ENCODE measurements around the gene STMN1. TPM values are rescaled to one million over a fixed set of nuclear protein-coding genes. Genes with fewer than 3 reads are reported as not detected.

Gene STMN1
- total and polyA plus RNA-seq, 9 of the 15 experiments (the other 6 are each of a cell fraction or from before 2014, with no cell fraction given) = 269 to 2,153 (median 595) TPM

DNA sequence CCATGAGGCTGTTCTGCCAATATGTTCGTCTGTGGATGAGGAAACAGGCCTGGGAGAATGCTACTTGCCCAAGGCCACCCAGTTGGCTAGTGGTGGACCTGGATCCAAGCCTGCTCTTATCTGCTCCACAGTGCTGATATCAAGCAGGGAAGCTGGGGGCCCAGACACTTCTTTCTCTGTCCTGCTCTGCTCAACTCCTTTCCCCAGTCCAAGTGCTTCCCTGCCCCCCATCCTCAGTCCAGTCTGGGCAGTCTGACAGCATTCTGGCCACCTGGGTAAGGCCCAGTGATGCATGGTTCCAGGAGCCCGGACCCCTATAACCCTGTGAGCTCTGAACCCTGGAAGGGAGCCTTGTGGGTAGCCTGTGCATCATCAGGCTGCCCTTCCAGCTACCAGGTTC, 26.5 kb downstream of the STMN1 start (continued):
- TF ChIP-seq, protein P1, sequence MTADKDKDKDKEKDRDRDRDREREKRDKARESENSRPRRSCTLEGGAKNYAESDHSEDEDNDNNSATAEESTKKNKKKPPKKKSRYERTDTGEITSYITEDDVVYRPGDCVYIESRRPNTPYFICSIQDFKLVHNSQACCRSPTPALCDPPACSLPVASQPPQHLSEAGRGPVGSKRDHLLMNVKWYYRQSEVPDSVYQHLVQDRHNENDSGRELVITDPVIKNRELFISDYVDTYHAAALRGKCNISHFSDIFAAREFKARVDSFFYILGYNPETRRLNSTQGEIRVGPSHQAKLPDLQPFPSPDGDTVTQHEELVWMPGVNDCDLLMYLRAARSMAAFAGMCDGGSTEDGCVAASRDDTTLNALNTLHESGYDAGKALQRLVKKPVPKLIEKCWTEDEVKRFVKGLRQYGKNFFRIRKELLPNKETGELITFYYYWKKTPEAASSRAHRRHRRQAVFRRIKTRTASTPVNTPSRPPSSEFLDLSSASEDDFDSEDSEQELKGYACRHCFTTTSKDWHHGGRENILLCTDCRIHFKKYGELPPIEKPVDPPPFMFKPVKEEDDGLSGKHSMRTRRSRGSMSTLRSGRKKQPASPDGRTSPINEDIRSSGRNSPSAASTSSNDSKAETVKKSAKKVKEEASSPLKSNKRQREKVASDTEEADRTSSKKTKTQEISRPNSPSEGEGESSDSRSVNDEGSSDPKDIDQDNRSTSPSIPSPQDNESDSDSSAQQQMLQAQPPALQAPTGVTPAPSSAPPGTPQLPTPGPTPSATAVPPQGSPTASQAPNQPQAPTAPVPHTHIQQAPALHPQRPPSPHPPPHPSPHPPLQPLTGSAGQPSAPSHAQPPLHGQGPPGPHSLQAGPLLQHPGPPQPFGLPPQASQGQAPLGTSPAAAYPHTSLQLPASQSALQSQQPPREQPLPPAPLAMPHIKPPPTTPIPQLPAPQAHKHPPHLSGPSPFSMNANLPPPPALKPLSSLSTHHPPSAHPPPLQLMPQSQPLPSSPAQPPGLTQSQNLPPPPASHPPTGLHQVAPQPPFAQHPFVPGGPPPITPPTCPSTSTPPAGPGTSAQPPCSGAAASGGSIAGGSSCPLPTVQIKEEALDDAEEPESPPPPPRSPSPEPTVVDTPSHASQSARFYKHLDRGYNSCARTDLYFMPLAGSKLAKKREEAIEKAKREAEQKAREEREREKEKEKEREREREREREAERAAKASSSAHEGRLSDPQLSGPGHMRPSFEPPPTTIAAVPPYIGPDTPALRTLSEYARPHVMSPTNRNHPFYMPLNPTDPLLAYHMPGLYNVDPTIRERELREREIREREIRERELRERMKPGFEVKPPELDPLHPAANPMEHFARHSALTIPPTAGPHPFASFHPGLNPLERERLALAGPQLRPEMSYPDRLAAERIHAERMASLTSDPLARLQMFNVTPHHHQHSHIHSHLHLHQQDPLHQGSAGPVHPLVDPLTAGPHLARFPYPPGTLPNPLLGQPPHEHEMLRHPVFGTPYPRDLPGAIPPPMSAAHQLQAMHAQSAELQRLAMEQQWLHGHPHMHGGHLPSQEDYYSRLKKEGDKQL (CRISPR knock-in tag; IDR thresholded peaks at IDR 0.05; ENCODE audit: borderline replicate concordance) = no peak
- TF ChIP-seq BHLHE40 (IDR thresholded peaks at IDR 0.05; ENCODE audit: low read length) (no peak), GATAD2A (IDR thresholded peaks at IDR 0.05) (no peak), MTA1 (IDR thresholded peaks at IDR 0.05; ENCODE audit: borderline replicate concordance) (no peak), TAF1 (IDR thresholded peaks at IDR 0.05; ENCODE audit: control insufficient read depth, extremely low read depth, insufficient read depth, low read length, severe bottlenecking) (no peak), KDM4B (IDR thresholded peaks at IDR 0.05; ENCODE audit: borderline replicate concordance in 2 of 2, low read depth in 1 of 2) (no peak), ETV5 (CRISPR knock-in tag; IDR thresholded peaks at IDR 0.05; ENCODE audit: low read depth) (no peak), HEY1 (CRISPR knock-in tag; IDR thresholded peaks at IDR 0.05; ENCODE audit: borderline replicate concordance) (no peak), ELF1 (tag; IDR thresholded peaks at IDR 0.05) (no peak)
- TF ChIP-seq, protein P2, sequence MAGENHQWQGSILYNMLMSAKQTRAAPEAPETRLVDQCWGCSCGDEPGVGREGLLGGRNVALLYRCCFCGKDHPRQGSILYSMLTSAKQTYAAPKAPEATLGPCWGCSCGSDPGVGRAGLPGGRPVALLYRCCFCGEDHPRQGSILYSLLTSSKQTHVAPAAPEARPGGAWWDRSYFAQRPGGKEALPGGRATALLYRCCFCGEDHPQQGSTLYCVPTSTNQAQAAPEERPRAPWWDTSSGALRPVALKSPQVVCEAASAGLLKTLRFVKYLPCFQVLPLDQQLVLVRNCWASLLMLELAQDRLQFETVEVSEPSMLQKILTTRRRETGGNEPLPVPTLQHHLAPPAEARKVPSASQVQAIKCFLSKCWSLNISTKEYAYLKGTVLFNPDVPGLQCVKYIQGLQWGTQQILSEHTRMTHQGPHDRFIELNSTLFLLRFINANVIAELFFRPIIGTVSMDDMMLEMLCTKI (IDR thresholded peaks at IDR 0.05; ENCODE audit: partially characterized antibody) = no peak
- TF ChIP-seq, protein P3, sequence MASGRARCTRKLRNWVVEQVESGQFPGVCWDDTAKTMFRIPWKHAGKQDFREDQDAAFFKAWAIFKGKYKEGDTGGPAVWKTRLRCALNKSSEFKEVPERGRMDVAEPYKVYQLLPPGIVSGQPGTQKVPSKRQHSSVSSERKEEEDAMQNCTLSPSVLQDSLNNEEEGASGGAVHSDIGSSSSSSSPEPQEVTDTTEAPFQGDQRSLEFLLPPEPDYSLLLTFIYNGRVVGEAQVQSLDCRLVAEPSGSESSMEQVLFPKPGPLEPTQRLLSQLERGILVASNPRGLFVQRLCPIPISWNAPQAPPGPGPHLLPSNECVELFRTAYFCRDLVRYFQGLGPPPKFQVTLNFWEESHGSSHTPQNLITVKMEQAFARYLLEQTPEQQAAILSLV (tag; IDR thresholded peaks at IDR 0.05) = no peak
- TF ChIP-seq, protein P4, sequence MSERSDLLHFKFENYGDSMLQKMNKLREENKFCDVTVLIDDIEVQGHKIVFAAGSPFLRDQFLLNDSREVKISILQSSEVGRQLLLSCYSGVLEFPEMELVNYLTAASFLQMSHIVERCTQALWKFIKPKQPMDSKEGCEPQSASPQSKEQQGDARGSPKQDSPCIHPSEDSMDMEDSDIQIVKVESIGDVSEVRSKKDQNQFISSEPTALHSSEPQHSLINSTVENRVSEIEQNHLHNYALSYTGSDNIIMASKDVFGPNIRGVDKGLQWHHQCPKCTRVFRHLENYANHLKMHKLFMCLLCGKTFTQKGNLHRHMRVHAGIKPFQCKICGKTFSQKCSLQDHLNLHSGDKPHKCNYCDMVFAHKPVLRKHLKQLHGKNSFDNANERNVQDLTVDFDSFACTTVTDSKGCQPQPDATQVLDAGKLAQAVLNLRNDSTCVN (CRISPR knock-in tag; IDR thresholded peaks at IDR 0.05) = no peak
- TF ChIP-seq, protein P5, sequence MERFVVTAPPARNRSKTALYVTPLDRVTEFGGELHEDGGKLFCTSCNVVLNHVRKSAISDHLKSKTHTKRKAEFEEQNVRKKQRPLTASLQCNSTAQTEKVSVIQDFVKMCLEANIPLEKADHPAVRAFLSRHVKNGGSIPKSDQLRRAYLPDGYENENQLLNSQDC (CRISPR knock-in tag; IDR thresholded peaks at IDR 0.05) = no peak
- TF ChIP-seq, protein P6, sequence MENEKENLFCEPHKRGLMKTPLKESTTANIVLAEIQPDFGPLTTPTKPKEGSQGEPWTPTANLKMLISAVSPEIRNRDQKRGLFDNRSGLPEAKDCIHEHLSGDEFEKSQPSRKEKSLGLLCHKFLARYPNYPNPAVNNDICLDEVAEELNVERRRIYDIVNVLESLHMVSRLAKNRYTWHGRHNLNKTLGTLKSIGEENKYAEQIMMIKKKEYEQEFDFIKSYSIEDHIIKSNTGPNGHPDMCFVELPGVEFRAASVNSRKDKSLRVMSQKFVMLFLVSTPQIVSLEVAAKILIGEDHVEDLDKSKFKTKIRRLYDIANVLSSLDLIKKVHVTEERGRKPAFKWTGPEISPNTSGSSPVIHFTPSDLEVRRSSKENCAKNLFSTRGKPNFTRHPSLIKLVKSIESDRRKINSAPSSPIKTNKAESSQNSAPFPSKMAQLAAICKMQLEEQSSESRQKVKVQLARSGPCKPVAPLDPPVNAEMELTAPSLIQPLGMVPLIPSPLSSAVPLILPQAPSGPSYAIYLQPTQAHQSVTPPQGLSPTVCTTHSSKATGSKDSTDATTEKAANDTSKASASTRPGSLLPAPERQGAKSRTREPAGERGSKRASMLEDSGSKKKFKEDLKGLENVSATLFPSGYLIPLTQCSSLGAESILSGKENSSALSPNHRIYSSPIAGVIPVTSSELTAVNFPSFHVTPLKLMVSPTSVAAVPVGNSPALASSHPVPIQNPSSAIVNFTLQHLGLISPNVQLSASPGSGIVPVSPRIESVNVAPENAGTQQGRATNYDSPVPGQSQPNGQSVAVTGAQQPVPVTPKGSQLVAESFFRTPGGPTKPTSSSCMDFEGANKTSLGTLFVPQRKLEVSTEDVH (IDR thresholded peaks at IDR 0.05; ENCODE audit: low read depth, partially characterized antibody) = no peak
